Inflammatory macrophage treated with lipopolysaccharide for 1 hour (primary cell): Measurements from ENCODE around the gene RSRC2.
"Not testable (repeated sequence)": the region's sequence is repeated elsewhere in the genome, so short reads cannot be mapped to it uniquely, and the experiment has no call there.

Experiments
- DNase-seq, 2 donors: peaks; one replicate each; pipeline ENCODE4 v3.0.0-alpha.2; 2020 to 2022

Gene RSRC2

GRCh38 chr12:122526683-122527477 is at the start of gene RSRC2, which contains the start of gene KNTC1:
Gene RSRC2 (minus strand): TSS chr12:122526936. CDS start chr12:122526853, 83 bp downstream.
Gene KNTC1 (plus strand): TSS chr12:122527249. CDS start chr12:122530064, 2,815 bp downstream.
- peak; percentile 99 to 100 for DNase-seq

DNA sequence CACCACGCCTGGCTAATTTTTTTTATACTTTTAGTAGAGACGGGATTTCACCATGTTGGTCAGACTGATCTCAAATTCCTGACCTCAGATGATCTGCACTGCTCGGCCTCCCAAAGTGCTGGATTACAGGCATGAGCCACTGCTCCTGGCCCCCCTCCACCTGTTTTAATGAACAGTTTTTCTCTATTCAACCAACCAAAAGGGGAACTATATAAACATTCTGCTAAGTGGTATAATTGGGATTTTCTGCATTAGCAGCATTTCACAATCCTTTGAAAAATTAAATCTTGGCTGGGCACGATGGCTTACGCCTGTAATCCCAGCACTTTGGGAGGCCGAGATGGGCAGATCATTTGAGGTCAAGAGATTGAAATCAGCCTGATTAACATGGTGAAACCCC is 45.1 kb upstream of the RSRC2 start:
- no peak for DNase-seq

- not testable (repeated sequence) for DNase-seq
Measured at GRCh38 chr12:122570006-122570405, 43.3 kb upstream of the RSRC2 start.

- no peak for DNase-seq
Measured at GRCh38 chr12:122569288-122569687, 42.6 kb upstream of the RSRC2 start.

DNA sequence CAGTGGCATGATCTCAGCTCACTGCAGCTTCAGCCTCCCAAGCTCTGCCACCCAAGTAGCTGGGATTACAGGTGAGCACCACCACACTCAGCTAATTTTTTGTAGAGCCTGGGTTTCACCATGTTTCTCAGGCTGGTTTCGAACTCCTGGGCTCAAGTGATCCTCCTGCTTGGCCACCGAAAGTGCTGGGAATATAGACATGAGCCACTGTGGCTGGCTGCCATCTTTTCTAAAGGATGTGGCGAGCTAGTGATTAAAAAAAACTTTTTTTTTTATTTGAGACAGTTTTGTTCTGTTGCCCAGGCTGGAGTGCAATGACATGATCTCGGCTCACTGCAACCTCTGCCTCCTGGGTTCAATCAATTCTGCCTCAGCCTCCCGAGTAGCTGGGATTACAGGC is 40.1 kb upstream of the RSRC2 start:
- not testable (repeated sequence) for DNase-seq

DNA sequence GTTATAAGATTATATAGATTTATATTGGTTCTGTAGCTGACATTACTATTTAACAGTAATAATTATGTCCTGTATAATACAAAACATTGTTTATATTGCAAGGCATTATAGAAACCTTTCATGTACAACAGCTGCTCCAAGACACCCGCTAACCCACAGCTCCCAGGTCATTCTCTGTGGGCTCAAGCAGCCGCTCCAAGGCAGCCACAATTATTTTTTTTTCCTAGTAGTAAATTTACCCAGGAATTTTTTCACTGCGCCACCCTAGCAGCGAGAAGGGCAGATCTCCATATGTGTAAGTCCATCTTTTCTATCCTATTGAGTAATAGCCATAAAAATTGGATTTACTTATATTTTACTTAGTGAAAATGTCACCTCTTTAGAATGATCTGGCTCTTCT is 36.6 kb upstream of the RSRC2 start:
- no peak for DNase-seq

DNA sequence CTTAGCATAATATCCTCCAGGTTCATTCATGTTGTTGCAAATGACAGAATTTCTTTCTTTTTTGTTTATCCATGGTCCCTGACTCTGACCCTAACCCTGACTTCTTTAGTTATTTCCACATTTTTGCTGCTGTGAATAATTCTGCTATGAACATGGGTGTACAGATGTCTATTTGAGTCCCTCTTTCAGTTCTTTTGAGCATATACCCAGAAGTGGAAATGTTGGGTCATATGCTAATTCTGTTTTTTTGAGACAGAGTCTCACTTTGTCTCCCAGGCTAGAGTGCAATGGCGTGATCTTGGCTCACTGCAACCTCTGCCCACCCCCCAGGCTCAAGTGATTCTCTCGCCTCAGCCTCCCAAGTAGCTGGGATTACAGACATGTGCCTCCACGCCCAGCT is 33.4 kb upstream of the RSRC2 start:
- DNase-seq, result no peak

GRCh38 chr12:122558745-122559641 is 32.3 kb upstream of the RSRC2 start:
- DNase-seq, result no peak

DNA sequence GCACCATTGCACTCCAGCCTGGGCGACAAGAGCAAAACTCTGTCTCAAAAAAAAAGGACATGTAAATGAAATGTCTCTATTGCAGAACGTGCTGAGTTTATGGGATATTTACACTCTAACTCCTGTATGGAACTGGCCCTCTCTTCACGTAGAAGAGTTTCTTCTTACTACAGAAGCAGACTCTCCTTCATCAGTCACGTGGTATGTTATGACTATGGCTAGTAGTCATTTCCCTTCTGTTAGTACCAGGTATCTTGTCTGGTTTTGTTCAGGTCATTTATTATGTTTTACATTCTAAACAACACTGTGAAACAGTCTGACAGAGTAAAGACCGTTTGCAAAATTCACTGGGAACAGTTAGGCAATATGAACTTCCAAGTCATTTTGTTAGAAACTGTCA is 20.6 kb upstream of the RSRC2 start:
- no peak for DNase-seq

GRCh38 chr12:122545855-122546254 is 19.1 kb upstream of the RSRC2 start:
- DNase-seq, result no peak

DNA sequence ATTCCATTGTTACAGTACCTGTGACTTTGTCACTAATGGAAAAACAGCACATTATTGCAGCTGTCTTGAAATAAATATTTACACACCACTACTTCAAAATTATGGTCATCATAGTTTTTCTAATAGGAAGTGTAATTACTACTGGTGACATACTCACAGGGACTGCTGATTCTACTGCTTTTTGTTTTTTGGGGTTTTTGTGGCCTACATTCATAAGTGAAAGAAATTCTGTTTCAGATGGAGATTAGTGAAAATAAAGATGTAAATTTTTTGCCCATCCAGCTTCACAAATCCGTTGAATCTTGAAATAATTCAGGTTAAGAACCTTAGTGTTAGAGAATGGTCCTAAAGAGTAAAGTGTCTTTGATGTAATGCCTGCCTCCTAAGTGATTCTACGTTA is 17.8 kb upstream of the RSRC2 start:
- no peak for DNase-seq

DNA sequence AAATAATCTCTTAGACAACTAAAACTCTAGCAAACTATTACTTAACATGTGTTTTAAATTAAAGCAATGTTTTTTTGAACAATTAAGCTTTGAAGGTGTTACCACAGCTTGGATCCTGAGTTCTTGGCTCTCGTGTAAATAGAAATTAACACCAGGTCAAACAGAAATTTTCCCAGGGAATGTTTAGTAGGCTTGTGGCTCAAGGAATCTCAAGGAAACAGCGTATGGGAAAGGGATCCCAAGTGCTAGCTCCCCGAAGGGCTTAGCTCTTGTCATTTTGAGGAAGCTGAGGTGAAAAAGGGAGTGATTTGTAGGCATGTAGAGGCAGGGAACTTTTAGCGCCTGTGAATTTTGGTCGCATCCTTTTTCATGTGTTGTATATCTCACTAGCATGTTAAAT is 11.8 kb upstream of the RSRC2 start:
- no peak for DNase-seq

DNA sequence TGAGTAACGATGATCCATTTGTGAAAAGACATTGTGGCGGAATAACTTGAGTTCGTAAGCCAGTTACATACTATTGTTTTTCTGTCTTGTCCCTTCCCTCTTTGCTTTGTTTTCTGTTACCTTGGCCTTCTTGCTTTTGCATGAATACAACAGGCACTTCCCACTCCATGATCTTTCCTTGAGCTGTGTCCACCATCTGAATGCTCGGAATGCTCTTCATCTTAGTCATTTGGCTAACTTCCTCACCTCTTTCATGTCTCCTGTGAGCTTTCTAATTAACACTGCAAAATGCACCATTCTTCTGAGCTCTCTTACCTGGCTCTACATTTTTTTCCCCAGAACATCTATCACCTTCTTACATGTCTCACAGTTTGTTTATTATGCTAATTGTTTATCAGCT is 10.3 kb upstream of the RSRC2 start:
- no peak for DNase-seq

- no peak for DNase-seq
Measured at GRCh38 chr12:122533856-122534255, 7.1 kb upstream of the RSRC2 start.

DNA sequence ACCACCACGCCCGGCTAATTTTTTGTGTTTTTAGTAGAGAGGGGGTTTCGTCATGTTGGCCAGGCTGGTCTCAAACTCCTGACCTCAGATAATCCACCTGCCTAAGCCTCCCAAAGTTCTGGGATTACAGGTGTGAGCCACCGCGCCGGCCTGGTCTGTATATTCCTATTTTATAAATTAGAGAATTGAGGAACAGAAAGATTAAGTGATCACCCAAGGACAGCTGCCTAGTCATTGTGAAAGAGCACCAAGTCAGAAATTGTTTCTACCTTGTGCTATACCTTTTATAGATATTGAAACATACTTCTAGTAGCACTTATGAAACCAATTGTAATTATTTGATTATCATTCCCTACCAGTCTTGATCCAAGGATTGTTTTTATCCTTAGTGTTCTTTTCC is 2.3 kb upstream of the RSRC2 start:
- DNase-seq, result no peak

DNA sequence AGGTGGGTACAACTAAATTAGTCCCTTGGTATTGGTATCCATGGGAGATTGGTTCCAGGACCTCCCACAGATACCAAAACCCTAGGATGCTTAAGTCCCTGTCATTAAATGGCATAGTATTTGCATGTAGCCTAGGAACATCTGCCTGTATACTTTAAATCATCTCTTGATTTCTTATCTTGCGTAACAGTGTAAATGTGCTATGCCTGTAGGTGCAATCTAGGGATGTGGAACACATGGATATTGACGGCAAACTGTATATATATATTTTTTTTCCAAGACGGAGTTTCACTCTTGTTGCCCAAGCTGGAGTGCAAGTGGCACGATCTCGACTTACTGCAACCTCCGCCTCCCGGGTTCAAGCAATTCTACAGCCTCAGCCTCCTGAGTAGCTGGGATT is 1.8 kb upstream of the RSRC2 start:
- DNase-seq, result no peak

- peak; percentile 38 to 47 for DNase-seq
Measured at GRCh38 chr12:122527478-122527944, 775 bp upstream of the RSRC2 start.

DNA sequence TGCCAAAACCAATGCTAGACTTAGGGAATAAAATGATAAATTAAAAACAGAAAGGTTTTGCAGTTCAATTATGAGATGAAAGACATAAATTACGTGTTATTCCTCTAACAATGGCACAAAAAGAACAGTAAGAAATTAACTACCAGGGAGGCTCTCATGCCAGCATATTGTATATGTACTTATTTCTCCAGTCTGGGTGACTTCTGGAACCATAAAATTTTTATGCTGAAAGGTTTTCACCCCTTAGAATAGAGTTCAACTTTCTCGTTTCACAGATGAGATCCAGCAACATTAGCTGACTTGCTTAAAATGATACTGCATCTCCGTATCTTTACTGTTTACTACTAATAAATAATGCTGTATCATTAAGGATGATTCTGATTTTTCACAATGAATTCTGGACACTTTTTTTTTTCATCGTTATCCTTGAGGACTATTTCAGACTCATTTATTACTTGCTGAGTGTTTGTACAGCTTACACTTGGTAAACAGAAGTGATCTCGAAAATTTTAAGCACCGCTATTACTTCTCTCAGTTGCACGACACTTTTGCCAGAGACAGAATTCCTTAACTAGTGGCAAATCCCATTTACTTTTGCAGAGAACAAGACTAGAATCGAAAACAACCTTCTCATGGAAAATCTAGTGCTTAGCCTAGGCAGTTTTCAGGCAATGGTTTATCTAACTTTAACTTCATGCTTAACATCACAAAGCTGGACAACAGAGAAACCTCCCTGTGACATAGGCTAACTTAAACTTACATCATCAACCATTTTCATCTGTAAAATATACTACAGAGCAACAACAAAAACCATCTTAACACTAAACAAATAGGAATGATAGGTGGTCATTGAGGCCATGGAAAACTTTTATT is 2.7 kb downstream of the RSRC2 start:
- no peak for DNase-seq

GRCh38 chr12:122523280-122523679 is 3.5 kb downstream of the RSRC2 start:
- no peak for DNase-seq

- no peak for DNase-seq
Measured at GRCh38 chr12:122520676-122521075, 6.1 kb downstream of the RSRC2 start.

- no peak for DNase-seq
Measured at GRCh38 chr12:122519418-122519817, 7.3 kb downstream of the RSRC2 start.

DNA sequence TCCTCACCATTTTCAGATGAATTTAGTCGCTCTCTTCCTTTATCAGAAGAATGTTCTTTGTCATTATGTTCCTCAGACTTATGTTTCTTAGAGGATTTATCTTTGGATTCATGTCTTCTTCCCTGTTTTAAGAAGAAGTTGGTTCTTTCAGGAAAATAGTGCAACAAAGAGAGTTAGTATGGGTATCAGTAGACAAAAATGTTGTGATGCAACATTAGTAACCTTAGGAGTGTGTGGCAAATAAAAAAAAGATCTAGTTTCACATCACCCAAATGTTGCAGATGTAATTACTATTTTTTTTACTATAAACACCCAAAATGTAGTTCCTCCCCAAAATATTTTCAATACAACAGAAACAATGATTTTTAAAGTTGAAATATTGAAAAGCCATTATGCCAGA is 7.8 kb downstream of the RSRC2 start:
- no peak for DNase-seq

GRCh38 chr12:122517877-122518276 is 8.9 kb downstream of the RSRC2 start:
- DNase-seq, result no peak
